ENCODE data around the gene PCSK5. TPM values are rescaled to one million over a fixed set of nuclear protein-coding genes. Genes with fewer than 3 reads are reported as not detected.

Gene PCSK5
- total RNA-seq, 4 donors from 2014 or later, result 9.6 to 41.8 (median 15.1) TPM

GRCh38 chr9:76353280-76353679 is 462.8 kb downstream of the PCSK5 start:
- H3K9me3 ChIP-seq, result no peaks in the 10 kb centered on the region
- no peak for DNase-seq
- 83 to 88% methylated on average over 5 of the region's 5 CpGs for WGBS, 2 donors
- no peaks in the 10 kb centered on the region for H3K36me3 ChIP-seq
- H3K4me3 ChIP-seq (replicated peaks in 1 of 3), result no peak overlapping the region
- intact Hi-C loops (cut with DNase I), result no loop called here
- no peaks in the 10 kb centered on the region for H3K27me3 ChIP-seq
- TF ChIP-seq CTCF (IDR thresholded peaks at IDR 0.05), result no peak
- TF ChIP-seq POLR2A (IDR thresholded peaks at IDR 0.05), result no peak
- H3K4me1 ChIP-seq, result no peaks in the 10 kb centered on the region
- no peak overlapping the region for H3K27ac ChIP-seq

GRCh38 chr9:76354221-76354620 is 463.7 kb downstream of the PCSK5 start:
- H3K4me3 ChIP-seq (replicated peaks in 1 of 3), result no peak overlapping the region
- 76 to 82% methylated on average over 3 of the region's 3 CpGs for WGBS, 2 donors

GRCh38 chr9:76355886-76356285 is 465.4 kb downstream of the PCSK5 start:
- no peak for TF ChIP-seq POLR2A (IDR thresholded peaks at IDR 0.05)
- TF ChIP-seq CTCF (IDR thresholded peaks at IDR 0.05), result no peak
- 73 to 90% methylated on average over 6 of the region's 6 CpGs for WGBS, 2 donors
- no peaks in the 10 kb centered on the region for H3K4me1 ChIP-seq
- no peak overlapping the region for H3K27ac ChIP-seq
- H3K9me3 ChIP-seq, result no peaks in the 10 kb centered on the region
- intact Hi-C loops (cut with DNase I), result no loop called here
- H3K4me3 ChIP-seq (replicated peaks in 1 of 3), result no peak overlapping the region
- DNase-seq, result no peak
- H3K27me3 ChIP-seq, result no peaks in the 10 kb centered on the region
- no peaks in the 10 kb centered on the region for H3K36me3 ChIP-seq

More at GRCh38 chr9:76354221-76354620, 463.7 kb downstream of the PCSK5 start:
- no peak for TF ChIP-seq CTCF (IDR thresholded peaks at IDR 0.05)
- no peak for TF ChIP-seq POLR2A (IDR thresholded peaks at IDR 0.05)
- no peak for DNase-seq
- H3K4me1 ChIP-seq, result no peaks in the 10 kb centered on the region
- intact Hi-C loops (cut with DNase I), result no loop called here
- H3K27me3 ChIP-seq, result no peaks in the 10 kb centered on the region
- H3K27ac ChIP-seq, result no peak overlapping the region
- no peaks in the 10 kb centered on the region for H3K36me3 ChIP-seq
- H3K9me3 ChIP-seq, result no peaks in the 10 kb centered on the region

GRCh38 chr9:76357555-76357954 is 467.1 kb downstream of the PCSK5 start:
- Histone ChIP-seq H3K4me1 (no peaks in the 10 kb centered on the region), H3K9me3 (no peaks in the 10 kb centered on the region), H3K4me3 (replicated peaks in 1 of 3) (no peak overlapping the region), H3K27ac (no peak overlapping the region), H3K27me3 (no peaks in the 10 kb centered on the region), H3K36me3 (no peaks in the 10 kb centered on the region)
- WGBS, 2 donors, result 85 to 100% methylated on average over 1 of the region's 1 CpG
- intact Hi-C loops (cut with DNase I), result no loop called here
- no peak for TF ChIP-seq CTCF (IDR thresholded peaks at IDR 0.05)
- no peak for TF ChIP-seq POLR2A (IDR thresholded peaks at IDR 0.05)
- no peak for DNase-seq

- intact Hi-C loops (cut with DNase I), result no loop called here
- Histone ChIP-seq H3K27me3 (no peaks in the 10 kb centered on the region), H3K36me3 (no peaks in the 10 kb centered on the region), H3K4me1 (no peaks in the 10 kb centered on the region), H3K27ac (no peak overlapping the region), H3K4me3 (replicated peaks in 1 of 3) (no peak overlapping the region), H3K9me3 (no peaks in the 10 kb centered on the region)
- TF ChIP-seq CTCF (IDR thresholded peaks at IDR 0.05) (no peak), POLR2A (IDR thresholded peaks at IDR 0.05) (no peak)
- WGBS, 2 donors, result 93 to 94% methylated on average over 10 of the region's 10 CpGs
- DNase-seq, result no peak
Observed at GRCh38 chr9:76358628-76359280, 468.3 kb downstream of the PCSK5 start.
